Glomerular visceral epithelial cell (primary cell): ENCODE data around the gene SCGB1A1.
"Not testable (repeated sequence)": the region's sequence is repeated elsewhere in the genome, so short reads cannot be mapped to it uniquely, and the experiment has no call there.

Experiments used
- DNase-seq: peaks from one replicate; pipeline ENCODE4 v3.0.0-alpha.2; 2016; ENCODE audit errors: extremely low spot score

The SCGB1A1 gene, protein sequence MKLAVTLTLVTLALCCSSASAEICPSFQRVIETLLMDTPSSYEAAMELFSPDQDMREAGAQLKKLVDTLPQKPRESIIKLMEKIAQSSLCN

GRCh38 chr11:62418733-62419132, at the start of gene SCGB1A1:
TSS of gene SCGB1A1 (plus strand) at chr11:62419033. CDS start at chr11:62419096, 63 bp downstream.
- no peak for DNase-seq

GRCh38 chr11:62370743-62371440, 47.9 kb upstream of the SCGB1A1 start:
- no peak for DNase-seq

GRCh38 chr11:62372871-62373270, 46.0 kb upstream of the SCGB1A1 start:
- DNase-seq: no peak

GRCh38 chr11:62373464-62374119, 45.2 kb upstream of the SCGB1A1 start:
- no peak for DNase-seq

GRCh38 chr11:62374801-62375200, 44.0 kb upstream of the SCGB1A1 start:
- no peak for DNase-seq

DNA sequence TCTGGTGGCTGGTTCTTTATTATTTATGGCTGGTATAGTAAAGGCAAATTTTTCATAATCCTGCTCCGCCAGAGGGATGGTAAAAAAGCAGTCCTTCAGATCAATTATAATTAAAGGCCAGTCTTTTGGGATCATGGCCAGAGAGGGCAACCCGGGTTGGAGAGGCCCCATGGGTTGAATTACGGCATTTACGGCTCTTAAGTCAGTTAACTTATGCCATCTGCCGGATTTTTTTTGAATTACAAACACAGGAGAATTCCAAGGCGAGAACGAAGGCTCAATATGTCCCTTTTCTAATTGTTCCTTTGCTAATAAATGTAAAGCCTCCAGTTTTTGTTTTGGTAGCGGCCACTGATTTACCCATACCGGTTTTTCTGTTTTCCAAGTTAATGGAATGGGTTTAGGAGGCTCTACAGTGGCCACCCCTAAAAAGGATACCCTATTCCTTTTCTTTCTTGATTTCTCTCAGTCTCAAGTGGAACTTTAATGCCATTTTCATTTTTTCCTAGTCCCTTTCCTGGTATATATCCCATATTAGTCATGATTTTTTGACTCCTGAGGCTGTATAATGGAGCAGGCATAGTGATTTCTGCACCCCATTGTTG, 40.3 kb upstream of the SCGB1A1 start:
- DNase-seq: peak; percentile 45

GRCh38 chr11:62379586-62379985, 39.2 kb upstream of the SCGB1A1 start:
- DNase-seq: not testable (repeated sequence)

DNA sequence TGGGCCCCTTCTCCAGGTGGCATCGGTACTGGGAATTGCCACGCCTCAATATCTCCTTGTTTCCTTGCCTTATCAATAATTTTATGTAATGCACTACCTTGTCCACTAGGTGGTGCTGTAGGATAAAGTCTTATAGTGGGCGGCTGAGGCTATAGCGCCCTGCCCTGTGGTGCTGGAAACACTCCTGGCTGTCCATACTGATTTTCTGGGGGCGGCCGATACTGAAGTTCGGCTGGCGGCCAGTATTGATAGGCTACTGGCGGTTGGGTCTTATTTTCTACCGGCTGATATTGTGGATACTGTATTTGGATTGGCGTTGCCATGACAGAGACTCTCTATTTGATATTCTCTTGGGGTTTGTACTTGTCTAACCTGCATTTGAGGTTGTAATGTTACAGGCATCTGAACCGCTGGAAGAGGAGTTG, 38.0 kb upstream of the SCGB1A1 start:
- DNase-seq: peak; percentile 72

GRCh38 chr11:62383822-62384221, 35.0 kb upstream of the SCGB1A1 start:
- no peak for DNase-seq

- not testable (repeated sequence) for DNase-seq
Measured at GRCh38 chr11:62386083-62386482, 32.8 kb upstream of the SCGB1A1 start.

DNA sequence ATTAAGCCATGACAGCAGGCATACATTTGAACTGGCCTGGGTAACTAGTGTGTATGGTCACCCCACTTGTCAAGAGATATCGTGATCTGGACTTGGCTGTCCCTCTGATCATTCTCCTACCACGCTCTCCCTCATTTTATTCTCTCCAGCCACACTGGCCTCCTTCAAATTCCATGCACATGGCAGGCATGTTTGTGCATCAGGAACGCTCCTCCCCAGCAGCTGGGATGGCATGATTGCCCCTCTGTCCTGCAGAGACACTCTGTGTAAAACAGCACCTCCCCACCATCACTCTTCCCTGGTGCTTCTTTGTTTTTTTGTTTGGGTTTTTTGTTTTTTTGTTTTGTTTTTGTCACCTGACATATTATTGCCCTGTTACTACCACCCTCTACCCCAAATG, 31.5 kb upstream of the SCGB1A1 start:
- DNase-seq: no peak

- DNase-seq: no peak
Measured at GRCh38 chr11:62388999-62389398, 29.8 kb upstream of the SCGB1A1 start.

GRCh38 chr11:62390237-62390636, 28.6 kb upstream of the SCGB1A1 start:
- DNase-seq: no peak

DNA sequence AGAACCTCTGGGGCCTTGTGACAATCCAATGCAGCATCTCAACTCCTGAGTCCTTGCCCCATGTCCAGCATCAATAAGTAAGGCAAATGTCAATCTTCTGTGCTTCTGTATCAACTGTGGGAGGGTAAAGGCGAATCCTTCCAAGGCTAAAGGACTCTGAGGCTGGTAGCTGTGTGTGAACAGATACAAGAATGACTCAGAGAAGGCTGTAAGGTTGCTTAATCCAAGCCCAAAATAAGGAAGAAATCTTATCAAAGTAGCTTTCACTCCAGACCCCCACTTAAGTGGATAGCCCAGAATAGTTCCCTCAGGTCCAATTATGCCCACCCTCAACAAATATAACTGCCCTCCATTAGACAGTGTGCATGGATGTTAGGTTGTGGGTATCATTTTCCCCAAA, 28.1 kb upstream of the SCGB1A1 start:
- DNase-seq: no peak

DNA sequence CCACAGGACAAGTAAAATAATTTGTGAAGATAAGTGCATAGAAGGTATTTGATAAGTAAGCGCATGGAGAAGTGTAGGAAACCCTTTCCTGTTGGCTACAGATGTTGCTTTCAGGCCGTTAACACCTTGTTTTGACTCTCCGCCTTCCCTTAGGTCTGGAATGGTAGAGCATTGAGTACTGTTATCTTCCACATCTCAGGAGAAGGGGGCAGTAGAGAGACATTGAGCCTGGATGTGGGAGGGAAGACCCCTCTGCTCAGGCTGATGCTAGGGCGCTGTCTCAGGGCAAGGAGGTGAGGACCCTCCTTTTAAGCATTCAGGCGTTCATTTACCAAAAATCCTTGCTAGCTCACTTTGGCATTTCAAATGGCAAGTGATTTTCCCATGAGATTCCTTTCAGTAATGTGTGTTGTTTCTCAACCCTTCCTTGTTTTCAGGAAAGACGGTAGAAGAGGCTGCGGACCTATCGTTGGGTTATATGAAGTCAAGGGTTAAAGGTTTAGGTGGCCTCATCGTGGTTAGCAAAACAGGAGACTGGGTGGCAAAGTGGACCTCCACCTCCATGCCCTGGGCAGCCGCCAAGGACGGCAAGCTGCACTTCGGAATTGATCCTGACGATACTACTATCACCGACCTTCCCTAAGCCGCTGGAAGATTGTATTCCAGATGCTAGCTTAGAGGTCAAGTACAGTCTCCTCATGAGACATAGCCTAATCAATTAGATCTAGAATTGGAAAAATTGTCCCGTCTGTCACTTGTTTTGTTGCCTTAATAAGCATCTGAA, 27.0 kb upstream of the SCGB1A1 start:
- DNase-seq: no peak

DNA sequence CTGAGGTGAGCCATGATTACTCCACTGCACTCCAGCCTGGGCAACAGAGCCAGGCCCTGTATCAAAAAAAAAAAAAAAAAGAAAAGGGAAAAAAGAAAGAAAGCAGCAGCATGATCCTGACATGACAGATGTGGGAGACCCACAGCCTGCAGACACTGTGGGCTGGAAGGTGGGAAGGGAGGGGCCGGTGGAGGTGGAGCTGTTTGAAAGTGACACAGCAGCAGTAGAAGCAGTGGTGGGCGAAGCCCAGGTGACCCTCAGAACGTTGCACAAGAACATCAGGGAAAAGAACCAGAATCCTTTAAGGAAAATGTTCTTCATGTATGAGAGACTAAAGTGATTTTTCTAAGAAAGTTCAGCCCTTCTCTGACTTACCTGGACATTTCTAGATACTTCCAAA, 26.3 kb upstream of the SCGB1A1 start:
- no peak for DNase-seq

GRCh38 chr11:62393061-62393611, 25.7 kb upstream of the SCGB1A1 start:
- DNase-seq: peak; percentile 9

DNA sequence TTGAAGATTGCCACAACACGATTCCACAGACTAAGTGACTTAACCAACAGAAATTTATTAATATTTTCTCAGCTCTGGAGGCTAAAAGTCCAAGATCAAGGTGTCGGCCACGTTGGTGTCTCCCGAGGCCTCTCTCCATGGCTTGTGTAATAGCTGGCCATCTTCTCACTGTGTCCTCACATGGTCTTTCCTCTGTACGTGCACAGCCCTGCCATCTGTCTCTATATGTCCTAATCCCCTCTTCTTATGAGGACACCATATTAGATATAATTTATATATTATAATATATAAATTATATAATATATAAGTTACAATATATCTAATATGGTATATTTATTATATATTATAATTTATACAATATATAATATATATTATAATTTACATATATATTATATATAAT, 25.1 kb upstream of the SCGB1A1 start:
- no peak for DNase-seq

DNA sequence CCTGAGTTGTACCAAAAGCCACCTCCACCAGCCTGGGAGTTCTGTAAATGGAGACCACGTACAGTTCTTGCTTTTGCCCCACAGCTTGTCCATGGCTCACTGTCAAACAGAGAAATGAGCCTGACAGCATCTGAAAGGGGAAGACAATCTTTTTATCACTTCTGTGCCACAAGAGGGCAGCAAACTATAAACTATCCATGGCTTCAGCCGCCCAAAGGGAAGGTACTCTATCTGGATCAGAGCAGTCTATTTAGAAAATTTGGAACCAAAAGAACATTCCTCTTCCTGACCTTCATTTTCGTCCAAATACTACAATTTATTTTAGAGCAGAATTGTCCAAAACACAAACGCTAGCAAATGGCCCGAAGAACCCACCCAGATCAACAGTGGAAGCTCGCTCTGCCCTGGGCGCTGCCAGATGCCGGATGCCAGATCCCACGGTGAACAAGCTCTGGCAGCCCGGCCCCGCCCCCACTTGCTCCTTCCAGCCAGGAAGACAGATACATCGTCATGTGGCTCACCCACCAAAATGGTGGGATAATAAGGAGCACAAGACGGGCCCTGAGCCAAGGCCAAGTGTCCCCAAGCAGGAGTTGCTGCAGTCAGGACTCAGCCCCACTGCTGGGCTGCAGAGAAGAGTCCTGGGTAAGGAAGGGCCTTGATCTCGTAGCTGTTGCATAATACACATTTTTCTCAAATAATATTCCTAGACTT, 23.9 kb upstream of the SCGB1A1 start:
- DNase-seq: peak; percentile 79

DNA sequence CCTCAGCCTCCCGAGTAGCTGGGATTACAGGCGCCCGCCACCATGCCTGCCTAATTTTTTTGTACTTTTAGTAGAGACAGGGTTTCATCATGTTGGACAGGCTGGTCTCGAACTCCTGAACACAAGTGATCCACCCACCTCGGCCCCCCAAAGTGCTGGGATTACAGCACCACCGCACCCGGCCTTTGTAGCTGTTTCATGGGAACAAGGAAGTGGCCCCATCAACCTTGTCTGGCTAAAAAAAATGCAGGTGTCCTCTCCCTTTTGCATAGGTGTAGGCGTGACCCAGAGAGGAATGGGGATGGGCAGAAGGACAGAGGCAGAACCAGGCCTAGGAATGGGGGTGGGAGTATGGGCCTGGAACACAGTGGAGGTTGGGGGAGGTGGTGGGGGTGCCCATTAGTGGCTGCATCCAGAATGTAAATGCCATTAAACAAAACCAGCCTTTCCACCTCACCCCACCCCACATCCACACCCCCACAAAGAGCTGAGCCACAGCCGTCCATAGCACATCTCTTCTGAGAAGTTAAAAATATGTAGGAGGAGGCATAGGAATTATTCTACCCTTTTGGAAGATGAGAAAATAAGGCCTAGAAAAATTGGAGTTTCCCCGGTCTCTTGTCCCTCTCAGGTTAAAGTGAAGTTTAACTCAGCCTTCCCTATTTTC, 22.8 kb upstream of the SCGB1A1 start:
- no peak for DNase-seq
